Gastrocnemius medialis (tissue), 4 donors: ENCODE data around the gene PBX3. TPM values are rescaled to one million over a fixed set of nuclear protein-coding genes. Genes with fewer than 3 reads are reported as not detected.

Experiments used
- ATAC-seq, 2 donors: fragments of 150-250 bp; one replicate each; pipeline ENCODE4 v1.9.1; 2016
- DNase-seq, 2 donors: peaks; one replicate each; pipeline ENCODE4 v3.0.0-alpha.2; 2019
- H3K27ac ChIP-seq, 4 donors: fragments of 200-600 bp; sonication (generic); 1 replicate in 1 of 4; 2 replicates in 3 of 4; pipeline ENCODE4 v1.5.1; 2016 to 2018; ENCODE audit warnings: mild to moderate bottlenecking in 2 of 4, moderate library complexity in 1 of 4
- H3K27me3 ChIP-seq, 3 donors: fragments of 200-600 bp; sonication (generic) in 2 of 3; 1 replicate in 1 of 3; 2 replicates in 2 of 3; pipeline versions ENCODE4 v1.5.1 to v1.6.0; 2016 to 2019; ENCODE audit warnings: mild to moderate bottlenecking in 1 of 3, moderate library complexity in 1 of 3
- H3K36me3 ChIP-seq, 2 donors: fragments of 200-600 bp; sonication (generic) in 1 of 2; one replicate each; pipeline ENCODE4 v1.5.1; 2017 to 2018
- H3K4me1 ChIP-seq, 2 donors: fragments of 200-600 bp; sonication (generic) in 1 of 2; one replicate each; pipeline ENCODE4 v1.5.1; 2016 to 2017; ENCODE audit warnings: mild to moderate bottlenecking in 2 of 2
- H3K4me3 ChIP-seq, 4 donors: fragments of 200-600 bp; sonication (generic) in 3 of 4; 1 replicate in 1 of 4; 2 replicates in 3 of 4; pipeline ENCODE4 v1.5.1; 2016 to 2019; ENCODE audit warnings: mild to moderate bottlenecking in 2 of 4
- H3K9me3 ChIP-seq, 3 donors: fragments of 200-600 bp; sonication (generic) in 2 of 3; 1 replicate in 1 of 3; 2 replicates in 2 of 3; pipeline ENCODE4 v1.5.1; 2016 to 2019
- POLR2A ChIP-seq, 2 donors: fragments of 450-650 bp; IDR thresholded peaks; one replicate each; pipeline ENCODE4 v1.6.1; 2017; ENCODE audit warnings: antibody characterized with exemption in 2 of 2, mild to moderate bottlenecking in 2 of 2, moderate library complexity in 2 of 2
- in situ Hi-C, 4 donors: fragments of 200-750 bp; cut with MboI; loops; one replicate each; pipeline versions ENCODE4 v1.15.0 to v1.8.0; 2017; ENCODE audit warnings: low sequenced_read_pairs in 4 of 4
- intact Hi-C: fragments of 100-400 bp; cut with DNase I; formaldehyde crosslinking; loops from one replicate; pipeline ENCODE4 v1.15.1; 2023; ENCODE audit warnings: low total_unique reads
- total RNA-seq, 4 donors: library from RNA; depleted of rRNA; stranded (reverse); fragments of >200 nt; gene quantifications; one replicate each; pipeline versions ENCODE4 v1.1.0 to v1.2.3, GENCODE V29; 2016
- TF ChIP-seq, protein P1 (sequence below), 5 experiments: fragments of 450-650 bp in 3 of 5; fragments of 200-600 bp in 2 of 5; sonication (generic) in 2 of 5; IDR thresholded peaks in 4 of 5; conservative IDR thresholded peaks in 1 of 5; 1 replicate in 4 of 5; 2 replicates in 1 of 5; pipeline ENCODE4 v1.5.1; 2016 to 2019; ENCODE audit warnings: antibody characterized with exemption in 5 of 5, mild to moderate bottlenecking in 3 of 5, moderate library complexity in 3 of 5

PBX3 gene
- total RNA-seq, 4 donors from 2014 or later: 6.6 to 31.0 (median 9.6) TPM

- no peak for TF ChIP-seq POLR2A (IDR thresholded peaks at IDR 0.05)
- TF ChIP-seq, protein P1, sequence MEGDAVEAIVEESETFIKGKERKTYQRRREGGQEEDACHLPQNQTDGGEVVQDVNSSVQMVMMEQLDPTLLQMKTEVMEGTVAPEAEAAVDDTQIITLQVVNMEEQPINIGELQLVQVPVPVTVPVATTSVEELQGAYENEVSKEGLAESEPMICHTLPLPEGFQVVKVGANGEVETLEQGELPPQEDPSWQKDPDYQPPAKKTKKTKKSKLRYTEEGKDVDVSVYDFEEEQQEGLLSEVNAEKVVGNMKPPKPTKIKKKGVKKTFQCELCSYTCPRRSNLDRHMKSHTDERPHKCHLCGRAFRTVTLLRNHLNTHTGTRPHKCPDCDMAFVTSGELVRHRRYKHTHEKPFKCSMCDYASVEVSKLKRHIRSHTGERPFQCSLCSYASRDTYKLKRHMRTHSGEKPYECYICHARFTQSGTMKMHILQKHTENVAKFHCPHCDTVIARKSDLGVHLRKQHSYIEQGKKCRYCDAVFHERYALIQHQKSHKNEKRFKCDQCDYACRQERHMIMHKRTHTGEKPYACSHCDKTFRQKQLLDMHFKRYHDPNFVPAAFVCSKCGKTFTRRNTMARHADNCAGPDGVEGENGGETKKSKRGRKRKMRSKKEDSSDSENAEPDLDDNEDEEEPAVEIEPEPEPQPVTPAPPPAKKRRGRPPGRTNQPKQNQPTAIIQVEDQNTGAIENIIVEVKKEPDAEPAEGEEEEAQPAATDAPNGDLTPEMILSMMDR (IDR thresholded peaks at IDR 0.05 in 4 of 5, conservative IDR thresholded peaks at IDR 0.05 in 1 of 5): no peak
- DNase-seq (no peak), ATAC-seq (no peak)
- in situ Hi-C loops (no loop called here), intact Hi-C loops (no loop called here)
- Histone ChIP-seq H3K4me1 (no peaks in the 10 kb centered on the region), H3K4me3 (no peak overlapping the region), H3K27ac (no peak overlapping the region), H3K36me3 (no peaks in the 10 kb centered on the region), H3K9me3 (no peaks in the 10 kb centered on the region), H3K27me3 (no peaks in the 10 kb centered on the region)
These were observed 164.9 kb downstream of the PBX3 start for GRCh38 chr9:125911861-125912644.

DNA sequence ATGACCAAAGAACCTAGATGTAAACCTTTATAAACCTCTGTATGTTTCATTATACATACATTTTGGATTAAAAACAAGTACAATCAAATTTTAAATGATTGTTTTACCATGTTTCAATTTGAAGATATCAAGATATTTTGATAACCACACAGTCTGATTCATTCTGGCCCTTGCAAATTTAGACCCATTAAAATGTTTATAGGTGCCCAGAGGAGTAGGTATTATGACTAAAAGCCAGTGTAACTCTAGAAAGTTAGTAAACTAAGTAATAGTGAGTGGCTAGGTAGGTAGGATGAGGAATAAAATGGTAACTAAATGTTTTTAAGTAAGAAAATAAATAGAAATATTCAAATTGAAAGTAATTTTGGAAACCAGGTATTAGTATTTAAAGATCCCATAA, 165.5 kb downstream of the PBX3 start:
- no peak overlapping the region for H3K27ac ChIP-seq
- no peak for ATAC-seq
- H3K36me3 ChIP-seq: no peaks in the 10 kb centered on the region
- H3K4me1 ChIP-seq: no peaks in the 10 kb centered on the region
- intact Hi-C loops: no loop called here
- H3K27me3 ChIP-seq: no peaks in the 10 kb centered on the region
- in situ Hi-C loops: no loop called here
- no peak for TF ChIP-seq POLR2A (IDR thresholded peaks at IDR 0.05)
- TF ChIP-seq, protein P1 (IDR thresholded peaks at IDR 0.05 in 4 of 5, conservative IDR thresholded peaks at IDR 0.05 in 1 of 5): no peak
- no peak overlapping the region for H3K4me3 ChIP-seq
- no peak for DNase-seq
- no peaks in the 10 kb centered on the region for H3K9me3 ChIP-seq

GRCh38 chr9:125913551-125913950, 166.4 kb downstream of the PBX3 start:
- in situ Hi-C loops: no loop called here
- Histone ChIP-seq H3K9me3 (no peaks in the 10 kb centered on the region), H3K4me3 (no peak overlapping the region), H3K4me1 (no peaks in the 10 kb centered on the region), H3K27me3 (no peaks in the 10 kb centered on the region), H3K27ac (no peak overlapping the region), H3K36me3 (no peaks in the 10 kb centered on the region)
- ATAC-seq (no peak), DNase-seq (no peak)
- TF ChIP-seq POLR2A (IDR thresholded peaks at IDR 0.05): no peak
- TF ChIP-seq, protein P1 (IDR thresholded peaks at IDR 0.05 in 4 of 5, conservative IDR thresholded peaks at IDR 0.05 in 1 of 5): no peak
- intact Hi-C loops: no loop called here

DNA sequence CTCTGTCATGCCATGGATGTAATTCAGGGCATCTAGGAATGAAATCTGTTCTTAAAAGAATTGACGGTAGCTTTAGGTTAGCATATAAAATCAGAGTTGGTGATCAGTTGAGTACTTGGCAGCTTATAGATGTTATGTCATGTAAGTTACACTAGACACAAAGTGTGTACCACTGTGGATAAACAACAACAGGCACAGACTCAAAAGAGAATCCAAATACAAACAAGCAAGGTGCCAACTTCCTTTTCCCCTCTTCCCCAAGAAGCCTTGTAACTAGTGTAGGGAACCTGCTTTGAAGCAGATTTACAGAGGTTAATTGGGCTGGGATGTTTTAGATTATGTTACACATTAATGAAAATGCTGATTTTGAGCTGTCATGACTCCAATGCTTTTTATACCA, 167.2 kb downstream of the PBX3 start:
- DNase-seq (no peak), ATAC-seq (no peak)
- Histone ChIP-seq H3K4me1 (no peaks in the 10 kb centered on the region), H3K4me3 (no peak overlapping the region), H3K36me3 (no peaks in the 10 kb centered on the region), H3K27ac (no peak overlapping the region), H3K27me3 (no peaks in the 10 kb centered on the region), H3K9me3 (no peaks in the 10 kb centered on the region)
- in situ Hi-C loops (no loop called here), intact Hi-C loops (no loop called here)
- TF ChIP-seq, protein P1 (IDR thresholded peaks at IDR 0.05 in 4 of 5, conservative IDR thresholded peaks at IDR 0.05 in 1 of 5): no peak
- TF ChIP-seq POLR2A (IDR thresholded peaks at IDR 0.05): no peak

DNA sequence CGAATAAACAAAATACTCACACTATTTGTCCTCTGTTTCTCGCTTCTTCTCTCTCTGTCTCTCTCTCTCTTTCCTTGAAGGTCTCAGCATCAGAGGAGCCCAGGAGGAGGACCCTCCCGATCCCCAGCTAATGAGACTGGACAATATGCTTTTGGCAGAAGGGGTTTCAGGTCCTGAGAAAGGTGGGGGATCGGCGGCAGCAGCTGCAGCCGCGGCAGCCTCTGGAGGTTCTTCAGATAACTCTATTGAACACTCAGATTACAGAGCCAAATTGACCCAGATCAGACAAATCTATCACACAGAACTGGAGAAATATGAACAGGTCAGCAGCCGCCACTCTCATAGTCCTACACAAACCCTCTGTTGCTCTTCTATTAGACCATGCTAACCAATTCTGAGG, 168.4 kb downstream of the PBX3 start:
- DNase-seq: no peak
- H3K4me1 ChIP-seq: no peaks in the 10 kb centered on the region
- no peak for TF ChIP-seq POLR2A (IDR thresholded peaks at IDR 0.05)
- TF ChIP-seq, protein P1 (IDR thresholded peaks at IDR 0.05 in 4 of 5, conservative IDR thresholded peaks at IDR 0.05 in 1 of 5): no peak
- intact Hi-C loops (no loop called here), in situ Hi-C loops (no loop called here)
- no peaks in the 10 kb centered on the region for H3K27me3 ChIP-seq
- no peak for ATAC-seq
- no peak overlapping the region for H3K27ac ChIP-seq
- H3K9me3 ChIP-seq: no peaks in the 10 kb centered on the region
- no peak overlapping the region for H3K4me3 ChIP-seq
- H3K36me3 ChIP-seq: no peaks in the 10 kb centered on the region
